ENCODE results near the gene EXOSC9. TPM values are rescaled to one million over a fixed set of nuclear protein-coding genes. Genes with fewer than 3 reads are reported as not detected.

Gene EXOSC9
- total and polyA plus RNA-seq, 2 of the 8 experiments (the other 6 are each of a cell fraction or from before 2014, with no cell fraction given): 33.2 to 54.9 TPM

- Histone ChIP-seq H3K4ac (replicated peaks; ENCODE audit: insufficient read length, low read depth, low read length) (no peak overlapping the region), H3K9ac (replicated peaks in 1 of 4; ENCODE audit: extremely low read depth in 1 of 4, low read depth in 3 of 4, low read length in 3 of 4) (no peak overlapping the region), H2AFZ (ENCODE audit: low read length) (no peak overlapping the region), H3K4me3 (ENCODE audit: extremely low read depth in 1 of 4, insufficient read depth in 2 of 4, low read depth in 3 of 4, low read length in 4 of 4) (no peak overlapping the region), H3K27ac (ENCODE audit: low read depth, low read length) (no peak overlapping the region), H3K9me3 (ENCODE audit: insufficient read depth in 2 of 2, low read depth in 1 of 2, low read length in 1 of 2) (no peaks in the 10 kb centered on the region), H3K56ac (replicated peaks; ENCODE audit: insufficient read length, low read depth, low read length) (no peak overlapping the region), H3K4me2 (ENCODE audit: insufficient read depth in 1 of 2, low read depth in 2 of 2, low read length in 2 of 2) (no peak overlapping the region), H2BK20ac (ENCODE audit: low read length) (no peak overlapping the region), H3K14ac (ENCODE audit: insufficient read length) (no peak overlapping the region), H3K79me2 (ENCODE audit: control insufficient read depth in 1 of 2, insufficient read depth in 2 of 2, low read length in 2 of 2) (no peaks in the 10 kb centered on the region), H2AK5ac (ENCODE audit: low read depth, low read length) (no peak overlapping the region), H4K20me1 (replicated peaks in 1 of 2; ENCODE audit: control insufficient read depth in 1 of 2, insufficient read depth in 2 of 2, low read length in 2 of 2) (peaks cover 0 to 1% of the 10 kb centered on the region in 2 experiments), H2BK15ac (ENCODE audit: low read length) (no peak overlapping the region), H3K4me1 (replicated peaks in 1 of 4; ENCODE audit: control insufficient read depth in 3 of 4, insufficient read depth in 4 of 4, low read length in 3 of 4) (no peaks in the 10 kb centered on the region), H4K5ac (ENCODE audit: insufficient read length, low read depth, low read length) (no peak overlapping the region), H2BK5ac (ENCODE audit: low read depth, low read length) (no peak overlapping the region), H3K18ac (ENCODE audit: extremely low read depth, low read length) (no peak overlapping the region), H3K23ac (ENCODE audit: insufficient read length) (no peak overlapping the region), H4K8ac (ENCODE audit: extremely low read depth, insufficient read depth, low read length) (no peak overlapping the region), H2BK120ac (replicated peaks; ENCODE audit: low read depth, low read length) (no peak overlapping the region), H3K23me2 (ENCODE audit: low read depth, low read length) (no peaks in the 10 kb centered on the region), H3K27me3 (replicated peaks in 1 of 4; ENCODE audit: control insufficient read depth in 3 of 4, extremely low read depth in 1 of 4, insufficient read depth in 3 of 4, low read length in 3 of 4) (no peaks in the 10 kb centered on the region), H3K36me3 (ENCODE audit: control insufficient read depth in 2 of 4, insufficient read depth in 4 of 4, low read length in 3 of 4) (peaks cover 19 to 94% (median 59%) of the 10 kb centered on the region in 4 experiments), H3K79me1 (ENCODE audit: low read depth, low read length) (no peaks in the 10 kb centered on the region), H2BK12ac (ENCODE audit: low read depth, low read length) (no peak overlapping the region), H4K91ac (replicated peaks; ENCODE audit: insufficient read length, low read length) (no peak overlapping the region)
- ChIA-PET CTCF (ENCODE audit: partially characterized antibody) (no interaction called here), POLR2A (ENCODE audit: partially characterized antibody) (interaction anchor here (1.6 to 12.6 kb wide), 2 partner anchors 8 to 13 kb away, joined by 5 to 246 read pairs; partner anchors contain the start of gene EXOSC9)
- no peak for DNase-seq (ENCODE audit: low read depth in 1 of 2, low spot score in 2 of 2)
- no peak for FAIRE-seq
- WGBS, 2 experiments (ENCODE audit: extremely low coverage in 1 of 2, insufficient coverage in 1 of 2, insufficient read length in 1 of 2, insufficient replicate concordance in 2 of 2, low coverage in 1 of 2, low lambda C conversion rate in 2 of 2, missing lambda C conversion rate in 1 of 2): 90% methylated on average over 2 of the region's 2 CpGs; no CpG with 5 or more reads in 1 of the 2 experiments
- TF ChIP-seq SP1 (IDR thresholded peaks at IDR 0.05; ENCODE audit: low read depth, low read length): no peak
- no peak for TF ChIP-seq HDAC2 (IDR thresholded peaks at IDR 0.05; ENCODE audit: borderline replicate concordance in 1 of 2, low read depth in 2 of 2, low read length in 2 of 2)
- no peak for TF ChIP-seq CHD1 (IDR thresholded peaks at IDR 0.05; ENCODE audit: low read depth, low read length)
- no peak for TF ChIP-seq TAF7 (optimal IDR thresholded peaks at IDR 0.05; ENCODE audit: borderline replicate concordance, low read depth, low read length)
- TF ChIP-seq MAFK (IDR thresholded peaks at IDR 0.05; ENCODE audit: low read depth, low read length): no peak
- TF ChIP-seq SP4 (IDR thresholded peaks at IDR 0.05; ENCODE audit: low read length): no peak
- TF ChIP-seq FOSL1 (IDR thresholded peaks at IDR 0.05; ENCODE audit: insufficient read depth, low read depth, low read length): no peak
- TF ChIP-seq TBP (IDR thresholded peaks at IDR 0.05; ENCODE audit: low read depth, low read length): no peak
Observed at GRCh38 chr4:121814756-121815155, 13.6 kb downstream of the EXOSC9 start.

All from H1 (cell line).